HEK293 (cell line): ENCODE results near the gene BLVRA.
A peak's percentile ranks its signal among the peaks of the same experiment; 100 is the strongest.

Source experiments
- CTCF ChIA-PET: fragments of 350-600 bp; formaldehyde crosslinking; extraction: SDS; loops from one replicate; lab custom pipeline; 2021; ENCODE audit warnings: antibody characterized with exemption; lab: Yijun Ruan, JAX
- POLR2A ChIA-PET: fragments of 300-600 bp; formaldehyde crosslinking; extraction: SDS; loops from one replicate; lab custom pipeline; 2020; ENCODE audit warnings: antibody characterized with exemption, inconsistent platforms; lab: Yijun Ruan, JAX
- H3K27ac ChIP-seq: fragments of 200-500 bp; sonication (Bioruptor generic); 2 replicates; pipeline ENCODE4 v1.5.1; 2014; ENCODE audit warnings: low read depth, low read length, control low read depth, inconsistent platforms; ENCODE audit errors: extremely low read depth
- H3K36me3 ChIP-seq, 2 experiments: fragments of 200-500 bp in 1 of 2; sonication (Bioruptor generic) in 1 of 2; 1 replicate in 1 of 2; 2 replicates in 1 of 2; pipeline ENCODE4 v1.5.1; 2014 to 2017; ENCODE audit warnings: inconsistent platforms in 2 of 2, low read length in 2 of 2; ENCODE audit not compliant: control insufficient read depth in 2 of 2, insufficient read depth in 1 of 2
- H3K4me1 ChIP-seq: fragments of 200-500 bp; sonication (Bioruptor generic); 2 replicates; pipeline ENCODE4 v1.5.1; 2014; ENCODE audit warnings: mild to moderate bottlenecking, low read length, inconsistent platforms; ENCODE audit not compliant: control insufficient read depth, insufficient read depth
- H3K4me3 ChIP-seq: 2 replicates; pipeline ENCODE4 v1.5.1; 2011; ENCODE audit warnings: low read depth, mild to moderate bottlenecking, control low read depth, low read length, moderate library complexity
- H3K9me3 ChIP-seq: fragments of 200-500 bp; sonication (Bioruptor generic); 2 replicates; pipeline ENCODE4 v1.5.1; 2014; ENCODE audit warnings: low read depth, low read length, inconsistent platforms; ENCODE audit not compliant: control insufficient read depth, insufficient read depth
- FEZF1 ChIP-seq: fragments of 450-650 bp; formaldehyde crosslinking; IDR thresholded peaks from 2 replicates; pipeline ENCODE4 v1.5.1; 2016; ENCODE audit warnings: missing biosample characterization, missing genetic modification characterization
- GLI4 ChIP-seq: fragments of 450-650 bp; formaldehyde crosslinking; IDR thresholded peaks from 2 replicates; pipeline ENCODE4 v1.5.1; 2016; ENCODE audit warnings: missing biosample characterization, missing genetic modification characterization
- GLIS1 ChIP-seq: fragments of 450-650 bp; formaldehyde crosslinking; IDR thresholded peaks from 2 replicates; pipeline ENCODE4 v1.5.1; 2016; ENCODE audit warnings: missing biosample characterization, missing genetic modification characterization
- MYNN ChIP-seq: fragments of 450-650 bp; formaldehyde crosslinking; IDR thresholded peaks from 2 replicates; pipeline ENCODE4 v1.5.1; 2016; ENCODE audit warnings: missing biosample characterization, missing genetic modification characterization, borderline replicate concordance
- TRIM28 ChIP-seq: IDR thresholded peaks from 2 replicates; pipeline ENCODE4 v1.6.1; 2011; ENCODE audit warnings: low read length, control low read depth, borderline replicate concordance
- ZBTB1 ChIP-seq: fragments of 450-650 bp; formaldehyde crosslinking; IDR thresholded peaks from 2 replicates; pipeline ENCODE4 v1.5.1; 2016; ENCODE audit warnings: missing biosample characterization, missing genetic modification characterization
- ZBTB17 ChIP-seq: fragments of 450-650 bp; formaldehyde crosslinking; IDR thresholded peaks from 2 replicates; pipeline ENCODE4 v1.5.1; 2016; ENCODE audit warnings: missing biosample characterization, missing genetic modification characterization
- ZFP37 ChIP-seq: fragments of 450-650 bp; formaldehyde crosslinking; IDR thresholded peaks from 2 replicates; pipeline ENCODE4 v1.5.1; 2016; ENCODE audit warnings: missing biosample characterization, missing genetic modification characterization
- ZNF184 ChIP-seq: fragments of 450-650 bp; IDR thresholded peaks from 2 replicates; pipeline ENCODE4 v1.5.1; 2018; ENCODE audit warnings: missing biosample characterization, mild to moderate bottlenecking, missing genetic modification characterization
- ZNF202 ChIP-seq: fragments of 450-650 bp; formaldehyde crosslinking; IDR thresholded peaks from 2 replicates; pipeline ENCODE4 v1.5.1; 2016; ENCODE audit warnings: missing biosample characterization, missing genetic modification characterization, borderline replicate concordance
- ZNF544 ChIP-seq: fragments of 450-650 bp; formaldehyde crosslinking; IDR thresholded peaks from 2 replicates; pipeline ENCODE4 v1.5.0; 2017; ENCODE audit warnings: missing biosample characterization, missing genetic modification characterization
- ZNF654 ChIP-seq: fragments of 450-650 bp; formaldehyde crosslinking; IDR thresholded peaks from 2 replicates; pipeline ENCODE4 v1.5.1; 2016; ENCODE audit warnings: low read depth, missing biosample characterization, missing genetic modification characterization
- ZNF664 ChIP-seq: fragments of 450-650 bp; formaldehyde crosslinking; IDR thresholded peaks from 2 replicates; pipeline ENCODE4 v1.5.1; 2016; ENCODE audit warnings: missing biosample characterization, missing genetic modification characterization
- ZNF768 ChIP-seq: fragments of 450-650 bp; formaldehyde crosslinking; IDR thresholded peaks from 2 replicates; pipeline ENCODE4 v1.5.1; 2018; ENCODE audit warnings: missing biosample characterization, mild to moderate bottlenecking, missing genetic modification characterization
- TF ChIP-seq, protein P1 (sequence below): fragments of 450-650 bp; formaldehyde crosslinking; conservative IDR thresholded peaks from 2 replicates; pipeline ENCODE4 v1.5.1; 2016; ENCODE audit warnings: low read depth, missing biosample characterization, missing genetic modification characterization
- TF ChIP-seq, protein P2 (sequence below): fragments of 450-650 bp; formaldehyde crosslinking; IDR thresholded peaks from 2 replicates; pipeline ENCODE4 v1.5.1; 2017; ENCODE audit warnings: missing biosample characterization, missing genetic modification characterization
- TF ChIP-seq, protein P3 (sequence below): fragments of 450-650 bp; formaldehyde crosslinking; IDR thresholded peaks from 2 replicates; pipeline ENCODE4 v1.5.1; 2017; ENCODE audit warnings: missing biosample characterization, missing genetic modification characterization
- TF ChIP-seq, protein P4 (sequence below): fragments of 450-650 bp; formaldehyde crosslinking; IDR thresholded peaks from 2 replicates; pipeline ENCODE4 v1.5.1; 2016; ENCODE audit warnings: missing biosample characterization, missing genetic modification characterization, low read depth

Gene BLVRA

DNA sequence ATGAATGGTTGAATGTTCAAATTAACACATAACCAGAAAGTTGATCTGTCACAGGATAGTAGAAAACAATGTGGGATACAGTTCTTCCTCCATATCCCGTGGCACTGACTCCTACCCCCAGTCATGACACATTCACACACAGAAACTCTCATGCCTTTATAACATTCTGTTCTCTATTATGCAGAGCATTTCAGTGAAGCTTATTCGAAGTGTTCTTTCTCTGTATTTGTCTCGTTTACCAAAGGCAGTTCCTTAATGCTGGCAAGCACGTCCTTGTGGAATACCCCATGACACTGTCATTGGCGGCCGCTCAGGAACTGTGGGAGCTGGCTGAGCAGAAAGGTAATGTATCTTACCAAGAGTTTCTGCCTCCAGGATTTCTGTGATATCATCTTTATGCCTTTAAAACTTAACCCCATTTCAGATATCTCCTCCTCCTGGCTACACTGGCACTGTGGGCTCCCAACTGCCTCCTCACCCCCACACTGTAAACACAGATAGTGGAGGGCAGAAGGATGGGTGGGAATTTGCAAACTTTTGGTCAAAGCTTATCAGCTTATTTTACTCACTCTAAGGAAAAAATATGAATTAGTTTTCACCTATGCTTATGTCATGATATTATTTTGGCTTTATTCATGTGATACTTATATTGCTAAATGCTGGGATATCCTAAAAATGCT is 34.1 kb downstream of the BLVRA start:
- ChIA-PET CTCF (no interaction called here), POLR2A (no interaction called here)
- no peak overlapping the region for H3K27ac ChIP-seq
- no peak for TF ChIP-seq MYNN (tag by site-specific recombination)
- no peaks in the 10 kb centered on the region for H3K4me1 ChIP-seq
- peaks cover 16 to 51% of the 10 kb centered on the region in 2 experiments; a peak in 2 of 3 replicates for H3K36me3 ChIP-seq
- no peak overlapping the region for H3K4me3 ChIP-seq
- no peaks in the 10 kb centered on the region for H3K9me3 ChIP-seq

DNA sequence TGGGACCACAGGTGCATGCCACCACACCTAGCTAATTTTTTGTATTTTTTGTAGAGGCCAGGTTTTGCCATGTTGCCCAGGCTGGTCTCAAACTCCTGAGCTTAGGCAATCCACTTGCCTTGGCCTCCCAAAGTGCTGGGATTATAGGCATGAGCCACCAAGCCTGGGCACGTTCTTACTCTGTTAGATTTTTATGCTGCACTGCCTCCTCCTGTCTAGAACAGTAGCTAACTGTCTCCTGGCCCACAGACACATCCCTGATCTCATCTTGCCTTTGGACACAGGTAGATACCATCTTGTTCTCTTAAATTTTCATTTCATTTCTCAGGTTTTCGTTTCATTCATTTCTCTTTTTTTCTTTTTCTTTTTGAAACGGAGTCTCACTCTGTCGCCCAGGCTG is 41.1 kb downstream of the BLVRA start:
- Histone ChIP-seq H3K36me3 (peaks cover 39 to 45% of the 10 kb centered on the region in 2 experiments), H3K4me3 (no peak overlapping the region), H3K9me3 (no peaks in the 10 kb centered on the region), H3K4me1 (no peaks in the 10 kb centered on the region), H3K27ac (no peak overlapping the region)
- TF ChIP-seq ZFP37 (tag by site-specific recombination) = no peak
- TF ChIP-seq ZNF654 (tag by site-specific recombination) = peak; percentile 30
- ChIA-PET CTCF (interaction anchor here (0.6 to 1.7 kb wide), 2 partner anchors 33 to 99 kb away, joined by 3 to 7 read pairs; no protein-coding TSS in a partner anchor), POLR2A (interaction anchor here (1.2 to 1.4 kb wide), 3 partner anchors 41 to 217 kb away, joined by 3 to 5 read pairs (median 4); partner anchors contain the start of genes BLVRA, COA1 and STK17A)

DNA sequence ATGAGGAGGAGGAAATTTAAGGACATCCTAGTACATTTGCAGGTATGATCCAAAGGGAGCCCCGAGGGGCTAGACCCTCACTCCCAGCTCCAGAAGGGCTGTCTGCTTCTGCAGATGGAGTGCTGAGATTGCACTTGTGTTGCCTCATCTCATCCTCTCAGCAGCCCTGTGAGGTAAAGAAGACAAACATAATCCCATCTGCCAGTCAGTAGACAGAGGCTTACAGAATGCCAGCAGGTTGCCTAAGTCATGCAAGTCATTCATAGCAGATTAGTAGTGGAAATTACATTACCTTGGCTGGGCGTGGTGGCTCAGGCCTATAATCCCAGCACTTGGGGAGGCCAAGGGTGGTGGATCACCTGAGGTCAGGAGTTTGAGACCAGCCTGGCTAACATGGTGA is 45.4 kb downstream of the BLVRA start:
- peaks cover 42 to 57% of the 10 kb centered on the region in 2 experiments for H3K36me3 ChIP-seq
- ChIA-PET POLR2A (no interaction called here), CTCF (no interaction called here)
- no peaks in the 10 kb centered on the region for H3K9me3 ChIP-seq
- no peak overlapping the region for H3K4me3 ChIP-seq
- no peak overlapping the region for H3K27ac ChIP-seq
- no peaks in the 10 kb centered on the region for H3K4me1 ChIP-seq
- TF ChIP-seq GLI4 (tag by site-specific recombination) (no peak), ZBTB1 (tag by site-specific recombination) (no peak), ZFP37 (tag by site-specific recombination) (no peak), GLIS1 (tag by site-specific recombination) (peak; percentile 28; the same call in 1 of the 2 replicates), ZNF202 (tag by site-specific recombination) (no peak), ZNF768 (tag by site-specific recombination) (no peak), TRIM28 (no peak), ZBTB17 (0 out of 2 replicates have a peak, but pooled peaks have one; percentile 17), ZNF664 (no peak)
- TF ChIP-seq, protein P1, sequence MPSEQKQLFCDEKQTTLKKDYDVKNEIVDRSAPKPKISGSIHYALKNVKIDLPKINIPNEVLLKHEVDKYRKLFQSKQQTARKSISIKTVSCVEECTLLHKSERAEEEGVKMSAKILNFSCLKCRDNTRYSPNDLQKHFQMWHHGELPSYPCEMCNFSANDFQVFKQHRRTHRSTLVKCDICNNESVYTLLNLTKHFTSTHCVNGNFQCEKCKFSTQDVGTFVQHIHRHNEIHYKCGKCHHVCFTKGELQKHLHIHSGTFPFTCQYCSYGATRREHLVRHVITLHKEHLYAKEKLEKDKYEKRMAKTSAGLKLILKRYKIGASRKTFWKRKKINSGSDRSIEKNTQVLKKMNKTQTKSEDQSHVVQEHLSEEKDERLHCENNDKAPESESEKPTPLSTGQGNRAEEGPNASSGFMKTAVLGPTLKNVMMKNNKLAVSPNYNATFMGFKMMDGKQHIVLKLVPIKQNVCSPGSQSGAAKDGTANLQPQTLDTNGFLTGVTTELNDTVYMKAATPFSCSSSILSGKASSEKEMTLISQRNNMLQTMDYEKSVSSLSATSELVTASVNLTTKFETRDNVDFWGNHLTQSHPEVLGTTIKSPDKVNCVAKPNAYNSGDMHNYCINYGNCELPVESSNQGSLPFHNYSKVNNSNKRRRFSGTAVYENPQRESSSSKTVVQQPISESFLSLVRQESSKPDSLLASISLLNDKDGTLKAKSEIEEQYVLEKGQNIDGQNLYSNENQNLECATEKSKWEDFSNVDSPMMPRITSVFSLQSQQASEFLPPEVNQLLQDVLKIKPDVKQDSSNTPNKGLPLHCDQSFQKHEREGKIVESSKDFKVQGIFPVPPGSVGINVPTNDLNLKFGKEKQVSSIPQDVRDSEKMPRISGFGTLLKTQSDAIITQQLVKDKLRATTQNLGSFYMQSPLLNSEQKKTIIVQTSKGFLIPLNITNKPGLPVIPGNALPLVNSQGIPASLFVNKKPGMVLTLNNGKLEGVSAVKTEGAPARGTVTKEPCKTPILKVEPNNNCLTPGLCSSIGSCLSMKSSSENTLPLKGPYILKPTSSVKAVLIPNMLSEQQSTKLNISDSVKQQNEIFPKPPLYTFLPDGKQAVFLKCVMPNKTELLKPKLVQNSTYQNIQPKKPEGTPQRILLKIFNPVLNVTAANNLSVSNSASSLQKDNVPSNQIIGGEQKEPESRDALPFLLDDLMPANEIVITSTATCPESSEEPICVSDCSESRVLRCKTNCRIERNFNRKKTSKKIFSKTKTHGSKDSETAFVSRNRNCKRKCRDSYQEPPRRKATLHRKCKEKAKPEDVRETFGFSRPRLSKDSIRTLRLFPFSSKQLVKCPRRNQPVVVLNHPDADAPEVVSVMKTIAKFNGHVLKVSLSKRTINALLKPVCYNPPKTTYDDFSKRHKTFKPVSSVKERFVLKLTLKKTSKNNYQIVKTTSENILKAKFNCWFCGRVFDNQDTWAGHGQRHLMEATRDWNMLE = no peak

DNA sequence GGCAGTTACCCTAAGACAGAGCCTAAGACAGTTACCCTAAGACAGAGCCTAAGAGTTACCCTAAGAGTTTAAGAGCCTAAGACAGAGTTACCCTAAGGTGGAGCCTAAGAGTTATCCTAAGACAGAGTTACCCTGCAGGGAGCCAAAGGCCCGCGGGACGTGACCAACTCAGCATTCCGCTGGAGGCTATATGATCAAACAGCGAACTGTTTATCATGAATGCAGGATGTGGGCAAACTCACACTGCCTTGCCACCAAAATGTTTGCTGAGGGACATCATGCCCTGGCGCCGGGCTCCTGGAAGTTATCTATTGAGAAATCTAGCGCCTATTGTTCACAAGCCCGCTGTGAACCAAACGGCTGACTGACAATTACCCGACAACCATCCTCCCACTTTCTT is 49.9 kb downstream of the BLVRA start:
- Histone ChIP-seq H3K9me3 (no peaks in the 10 kb centered on the region), H3K27ac (no peak overlapping the region), H3K4me3 (no peak overlapping the region), H3K4me1 (no peaks in the 10 kb centered on the region), H3K36me3 (peaks cover 15 to 34% of the 10 kb centered on the region in 2 experiments)
- ChIA-PET POLR2A (no interaction called here), CTCF (no interaction called here)
- no peak for TF ChIP-seq ZNF184
- TF ChIP-seq GLIS1 (tag by site-specific recombination) = no peak
- TF ChIP-seq, protein P2, sequence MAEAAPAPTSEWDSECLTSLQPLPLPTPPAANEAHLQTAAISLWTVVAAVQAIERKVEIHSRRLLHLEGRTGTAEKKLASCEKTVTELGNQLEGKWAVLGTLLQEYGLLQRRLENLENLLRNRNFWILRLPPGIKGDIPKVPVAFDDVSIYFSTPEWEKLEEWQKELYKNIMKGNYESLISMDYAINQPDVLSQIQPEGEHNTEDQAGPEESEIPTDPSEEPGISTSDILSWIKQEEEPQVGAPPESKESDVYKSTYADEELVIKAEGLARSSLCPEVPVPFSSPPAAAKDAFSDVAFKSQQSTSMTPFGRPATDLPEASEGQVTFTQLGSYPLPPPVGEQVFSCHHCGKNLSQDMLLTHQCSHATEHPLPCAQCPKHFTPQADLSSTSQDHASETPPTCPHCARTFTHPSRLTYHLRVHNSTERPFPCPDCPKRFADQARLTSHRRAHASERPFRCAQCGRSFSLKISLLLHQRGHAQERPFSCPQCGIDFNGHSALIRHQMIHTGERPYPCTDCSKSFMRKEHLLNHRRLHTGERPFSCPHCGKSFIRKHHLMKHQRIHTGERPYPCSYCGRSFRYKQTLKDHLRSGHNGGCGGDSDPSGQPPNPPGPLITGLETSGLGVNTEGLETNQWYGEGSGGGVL (tag by site-specific recombination) = no peak
- TF ChIP-seq, protein P3, sequence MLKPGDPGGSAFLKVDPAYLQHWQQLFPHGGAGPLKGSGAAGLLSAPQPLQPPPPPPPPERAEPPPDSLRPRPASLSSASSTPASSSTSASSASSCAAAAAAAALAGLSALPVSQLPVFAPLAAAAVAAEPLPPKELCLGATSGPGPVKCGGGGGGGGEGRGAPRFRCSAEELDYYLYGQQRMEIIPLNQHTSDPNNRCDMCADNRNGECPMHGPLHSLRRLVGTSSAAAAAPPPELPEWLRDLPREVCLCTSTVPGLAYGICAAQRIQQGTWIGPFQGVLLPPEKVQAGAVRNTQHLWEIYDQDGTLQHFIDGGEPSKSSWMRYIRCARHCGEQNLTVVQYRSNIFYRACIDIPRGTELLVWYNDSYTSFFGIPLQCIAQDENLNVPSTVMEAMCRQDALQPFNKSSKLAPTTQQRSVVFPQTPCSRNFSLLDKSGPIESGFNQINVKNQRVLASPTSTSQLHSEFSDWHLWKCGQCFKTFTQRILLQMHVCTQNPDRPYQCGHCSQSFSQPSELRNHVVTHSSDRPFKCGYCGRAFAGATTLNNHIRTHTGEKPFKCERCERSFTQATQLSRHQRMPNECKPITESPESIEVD (tag by site-specific recombination) = no peak
- no peak for TF ChIP-seq ZNF544 (tag by site-specific recombination)
- TF ChIP-seq, protein P4, sequence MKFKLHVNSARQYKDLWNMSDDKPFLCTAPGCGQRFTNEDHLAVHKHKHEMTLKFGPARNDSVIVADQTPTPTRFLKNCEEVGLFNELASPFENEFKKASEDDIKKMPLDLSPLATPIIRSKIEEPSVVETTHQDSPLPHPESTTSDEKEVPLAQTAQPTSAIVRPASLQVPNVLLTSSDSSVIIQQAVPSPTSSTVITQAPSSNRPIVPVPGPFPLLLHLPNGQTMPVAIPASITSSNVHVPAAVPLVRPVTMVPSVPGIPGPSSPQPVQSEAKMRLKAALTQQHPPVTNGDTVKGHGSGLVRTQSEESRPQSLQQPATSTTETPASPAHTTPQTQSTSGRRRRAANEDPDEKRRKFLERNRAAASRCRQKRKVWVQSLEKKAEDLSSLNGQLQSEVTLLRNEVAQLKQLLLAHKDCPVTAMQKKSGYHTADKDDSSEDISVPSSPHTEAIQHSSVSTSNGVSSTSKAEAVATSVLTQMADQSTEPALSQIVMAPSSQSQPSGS (tag by site-specific recombination) = no peak
- no peak for TF ChIP-seq FEZF1 (tag by site-specific recombination)
